ENCODE data around the gene CCDC27. TPM values are rescaled to one million over a fixed set of nuclear protein-coding genes. Genes with fewer than 3 reads are reported as not detected.

Gene CCDC27
- total RNA-seq, 1 donor from 2014 or later, result not detected

DNA sequence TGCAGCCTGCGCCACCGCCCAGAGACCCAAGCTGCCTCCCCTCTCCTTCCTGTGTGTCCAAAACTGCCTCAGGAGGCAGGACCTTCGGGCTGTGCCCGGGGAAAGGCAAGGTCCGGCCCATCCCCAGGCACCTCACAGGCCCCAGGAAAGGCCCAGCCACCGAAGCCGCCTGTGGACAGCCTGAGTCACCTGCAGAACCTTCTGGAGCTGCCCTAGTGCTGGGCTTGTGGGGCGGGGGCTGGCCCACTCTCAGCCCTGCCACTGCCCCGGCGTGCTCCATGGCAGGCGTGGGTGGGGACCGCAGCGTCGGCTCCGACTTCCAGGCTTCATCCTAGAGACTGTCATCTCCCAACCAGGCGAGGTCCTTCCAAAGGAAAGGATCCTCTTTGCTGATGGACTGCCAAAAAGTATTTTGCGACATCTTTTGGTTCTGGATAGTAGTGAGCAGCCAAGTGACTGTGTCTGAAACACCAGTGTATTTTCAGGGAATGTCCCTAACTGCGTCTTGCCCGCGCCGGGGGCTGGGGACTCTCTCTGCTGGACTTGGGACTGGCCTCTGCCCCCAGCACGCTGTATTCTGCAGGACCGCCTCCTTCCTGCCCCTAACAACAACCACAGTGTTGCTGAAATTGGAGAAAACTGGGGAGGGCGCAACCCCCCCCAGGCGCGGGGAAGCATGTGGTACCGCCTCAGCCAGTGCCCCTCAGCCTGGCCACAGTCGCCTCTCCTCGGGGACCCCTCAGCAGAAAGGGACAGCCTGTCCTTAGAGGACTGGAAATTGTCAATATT lies 19.0 kb upstream of the CCDC27 start:
- Histone ChIP-seq H3K79me2 (ENCODE audit: low read depth) (no peaks in the 10 kb centered on the region), H3K27me3 (peaks cover 2% of the 10 kb centered on the region), H2AFZ (replicated peaks) (no peak overlapping the region), H3K9me3 (ENCODE audit: low read depth) (no peaks in the 10 kb centered on the region), H3K36me3 (no peaks in the 10 kb centered on the region), H3F3A (ENCODE audit: low read depth) (no peaks in the 10 kb centered on the region), H3K27ac (no peak overlapping the region), H3K4me2 (no peak overlapping the region), H3K9ac (no peak overlapping the region), H3K4me1 (peaks cover 10% of the 10 kb centered on the region), H4K20me1 (ENCODE audit: low read depth) (peaks cover 4% of the 10 kb centered on the region), H3K4me3 (no peak overlapping the region)
- H3K9me3 Mint-ChIP-seq, result no peaks in the 10 kb centered on the region
- H3K27ac Mint-ChIP-seq, result no peak overlapping the region
- peaks cover 7% of the 10 kb centered on the region for H3K36me3 Mint-ChIP-seq
- peaks cover 2% of the 10 kb centered on the region for H3K27me3 Mint-ChIP-seq (ENCODE audit: insufficient read depth, low read depth)
- TF ChIP-seq EZH2 (IDR thresholded peaks at IDR 0.05) (no peak), EZH2phosphoT487 (IDR thresholded peaks at IDR 0.05) (no peak), CTCF (IDR thresholded peaks at IDR 0.05) (no peak)
- DNase-seq (ENCODE audit: low spot score), result no peak
- H3K4me3 Mint-ChIP-seq, result no peak overlapping the region
- H3K4me1 Mint-ChIP-seq, result peaks cover 9% of the 10 kb centered on the region

- TF ChIP-seq EZH2 (IDR thresholded peaks at IDR 0.05) (no peak), EZH2phosphoT487 (IDR thresholded peaks at IDR 0.05) (no peak), CTCF (IDR thresholded peaks at IDR 0.05) (no peak)
- H3K27ac ChIP-seq, result no peak overlapping the region
- H3F3A ChIP-seq (ENCODE audit: low read depth), result no peaks in the 10 kb centered on the region
- peaks cover 9% of the 10 kb centered on the region for H3K4me1 Mint-ChIP-seq
- no peak overlapping the region for H3K9ac ChIP-seq
- peaks cover 2% of the 10 kb centered on the region for H3K27me3 Mint-ChIP-seq (ENCODE audit: insufficient read depth, low read depth)
- no peak overlapping the region for H3K4me3 ChIP-seq
- H3K9me3 Mint-ChIP-seq, result no peaks in the 10 kb centered on the region
- no peaks in the 10 kb centered on the region for H3K36me3 ChIP-seq
- no peaks in the 10 kb centered on the region for H3K27me3 ChIP-seq
- no peak overlapping the region for H3K27ac Mint-ChIP-seq
- no peaks in the 10 kb centered on the region for H3K79me2 ChIP-seq (ENCODE audit: low read depth)
- no peak overlapping the region for H3K4me2 ChIP-seq
- no peaks in the 10 kb centered on the region for H3K9me3 ChIP-seq (ENCODE audit: low read depth)
- no peak overlapping the region for H2AFZ ChIP-seq (replicated peaks)
- peaks cover 7% of the 10 kb centered on the region for H3K36me3 Mint-ChIP-seq
- no peak for DNase-seq (ENCODE audit: low spot score)
- no peak overlapping the region for H3K4me3 Mint-ChIP-seq
- H3K4me1 ChIP-seq, result peaks cover 10% of the 10 kb centered on the region
- peaks cover 4% of the 10 kb centered on the region for H4K20me1 ChIP-seq (ENCODE audit: low read depth)
Measured at GRCh38 chr1:3733883-3734589, 18.2 kb upstream of the CCDC27 start.

GRCh38 chr1:3734602-3735001 lies 17.6 kb upstream of the CCDC27 start:
- Mint-ChIP-seq H3K36me3 (peaks cover 7% of the 10 kb centered on the region), H3K4me3 (no peak overlapping the region), H3K9me3 (no peaks in the 10 kb centered on the region), H3K27ac (no peak overlapping the region), H3K27me3 (ENCODE audit: insufficient read depth, low read depth) (peaks cover 2% of the 10 kb centered on the region), H3K4me1 (peaks cover 9% of the 10 kb centered on the region)
- Histone ChIP-seq H3K4me1 (peaks cover 10% of the 10 kb centered on the region), H3F3A (ENCODE audit: low read depth) (no peaks in the 10 kb centered on the region), H3K36me3 (no peaks in the 10 kb centered on the region), H4K20me1 (ENCODE audit: low read depth) (peaks cover 4% of the 10 kb centered on the region), H3K9me3 (ENCODE audit: low read depth) (no peaks in the 10 kb centered on the region), H3K27ac (no peak overlapping the region), H3K9ac (no peak overlapping the region), H3K27me3 (no peaks in the 10 kb centered on the region), H3K4me2 (no peak overlapping the region), H2AFZ (replicated peaks) (no peak overlapping the region), H3K79me2 (ENCODE audit: low read depth) (no peaks in the 10 kb centered on the region), H3K4me3 (no peak overlapping the region)
- no peak for DNase-seq (ENCODE audit: low spot score)
- TF ChIP-seq CTCF (IDR thresholded peaks at IDR 0.05), result no peak

Measured in neural progenitor cell (in vitro differentiated cells).